ENCODE results near the gene SAP25.

Gene SAP25

GRCh38 chr7:100599911-100600729 is 26.4 kb upstream of the SAP25 start:
- intact Hi-C loops (cut with DNase I) = no loop called here
- no peak for DNase-seq

- intact Hi-C loops (cut with DNase I) = no loop called here
- DNase-seq = no peak
These were observed 24.7 kb upstream of the SAP25 start for GRCh38 chr7:100598425-100598824.

- intact Hi-C loops (cut with DNase I) = no loop called here
- DNase-seq = no peak
These were observed 21.5 kb upstream of the SAP25 start for GRCh38 chr7:100595188-100595587.

- DNase-seq = peak in 1 of 10 donors; percentile 61
- intact Hi-C loops (cut with DNase I) = no loop called here
These were observed 17.9 kb upstream of the SAP25 start for GRCh38 chr7:100591596-100591995.

GRCh38 chr7:100590077-100590737 is 16.5 kb upstream of the SAP25 start:
- intact Hi-C loops (cut with DNase I) = no loop called here
- peak in 1 of 10 donors; percentile 50 for DNase-seq

- intact Hi-C loops (cut with DNase I) = loop anchor here (5.0 kb wide), 2 partner anchors 83 to 103 kb away; partner anchors contain the start of genes GIGYF1 and GNB2
These were observed 15.7 kb upstream of the SAP25 start for GRCh38 chr7:100589341-100589947.

GRCh38 chr7:100588438-100588837 is 14.7 kb upstream of the SAP25 start:
- DNase-seq = peak in 1 of 10 donors; percentile 42

More at GRCh38 chr7:100589341-100589947, 15.7 kb upstream of the SAP25 start:
- DNase-seq = no peak

GRCh38 chr7:100586266-100587025 is 12.7 kb upstream of the SAP25 start, which contains the start of gene FBXO24:
TSS of gene FBXO24 (plus strand) at chr7:100586328. CDS start at chr7:100586626, 298 bp downstream.
- intact Hi-C loops (cut with DNase I) = loop anchor here (5.0 kb wide), 2 partner anchors 86 to 106 kb away; partner anchors contain the start of genes GIGYF1 and GNB2
- peak; percentile 99 to 100 (median 100) for DNase-seq

More at GRCh38 chr7:100588438-100588837, 14.7 kb upstream of the SAP25 start:
- intact Hi-C loops (cut with DNase I) = loop anchor here (5.0 kb wide), 2 partner anchors 84 to 104 kb away; partner anchors contain the start of genes GIGYF1 and GNB2

GRCh38 chr7:100585511-100586265 is 12.0 kb upstream of the SAP25 start, which contains the start of gene LRCH4:
TSS of gene LRCH4 (minus strand) at chr7:100586129. CDS start at chr7:100586100, 29 bp downstream.
- peak in 1 of 10 donors; percentile 38 for DNase-seq
- intact Hi-C loops (cut with DNase I) = loop anchor here (5.0 kb wide), 2 partner anchors 87 to 107 kb away; partner anchors contain the start of genes GIGYF1 and GNB2

GRCh38 chr7:100584683-100585510 is 11.2 kb upstream of the SAP25 start:
- peak in 1 of 10 donors; percentile 70 for DNase-seq
- intact Hi-C loops (cut with DNase I) = loop anchor here (5.0 kb wide), 2 partner anchors 87 to 107 kb away; partner anchors contain the start of genes GIGYF1 and GNB2

GRCh38 chr7:100584054-100584682 is 10.5 kb upstream of the SAP25 start:
- intact Hi-C loops (cut with DNase I) = no loop called here
- DNase-seq = peak in 1 of 10 donors; percentile 39

- DNase-seq = peak in 3 of 10 donors; percentile 35 to 88 (median 65)
- intact Hi-C loops (cut with DNase I) = no loop called here
These were observed 9.7 kb upstream of the SAP25 start for GRCh38 chr7:100583132-100584053.

- intact Hi-C loops (cut with DNase I) = no loop called here
- DNase-seq = peak in 1 of 10 donors; percentile 39
These were observed 8.9 kb upstream of the SAP25 start for GRCh38 chr7:100582650-100583049.

- intact Hi-C loops (cut with DNase I) = no loop called here
- peak in 2 of 10 donors; percentile 67 for DNase-seq
These were observed 8.4 kb upstream of the SAP25 start for GRCh38 chr7:100582041-100582579.

GRCh38 chr7:100580466-100581283 is 7.0 kb upstream of the SAP25 start:
- peak in 2 of 10 donors; percentile 40 to 79 for DNase-seq
- intact Hi-C loops (cut with DNase I) = no loop called here

Data from posterior cingulate gyrus (tissue), 11 donors.